HL-60/S4 treated with retinoic acid at 250 ng/mL for 4 days and 3 days (cell line): ENCODE measurements around the gene PUS1.
"Not testable (repeated sequence)": the region's sequence is repeated elsewhere in the genome, so short reads cannot be mapped to it uniquely, and the experiment has no call there.

Experiments used
- in situ Hi-C: fragments of 300-500 bp; cut with MboI; formaldehyde crosslinking; loops from 2 replicates; pipeline ENCODE4 v1.7.0; 2022; ENCODE audit warnings: low sequenced_read_pairs

Gene PUS1

DNA sequence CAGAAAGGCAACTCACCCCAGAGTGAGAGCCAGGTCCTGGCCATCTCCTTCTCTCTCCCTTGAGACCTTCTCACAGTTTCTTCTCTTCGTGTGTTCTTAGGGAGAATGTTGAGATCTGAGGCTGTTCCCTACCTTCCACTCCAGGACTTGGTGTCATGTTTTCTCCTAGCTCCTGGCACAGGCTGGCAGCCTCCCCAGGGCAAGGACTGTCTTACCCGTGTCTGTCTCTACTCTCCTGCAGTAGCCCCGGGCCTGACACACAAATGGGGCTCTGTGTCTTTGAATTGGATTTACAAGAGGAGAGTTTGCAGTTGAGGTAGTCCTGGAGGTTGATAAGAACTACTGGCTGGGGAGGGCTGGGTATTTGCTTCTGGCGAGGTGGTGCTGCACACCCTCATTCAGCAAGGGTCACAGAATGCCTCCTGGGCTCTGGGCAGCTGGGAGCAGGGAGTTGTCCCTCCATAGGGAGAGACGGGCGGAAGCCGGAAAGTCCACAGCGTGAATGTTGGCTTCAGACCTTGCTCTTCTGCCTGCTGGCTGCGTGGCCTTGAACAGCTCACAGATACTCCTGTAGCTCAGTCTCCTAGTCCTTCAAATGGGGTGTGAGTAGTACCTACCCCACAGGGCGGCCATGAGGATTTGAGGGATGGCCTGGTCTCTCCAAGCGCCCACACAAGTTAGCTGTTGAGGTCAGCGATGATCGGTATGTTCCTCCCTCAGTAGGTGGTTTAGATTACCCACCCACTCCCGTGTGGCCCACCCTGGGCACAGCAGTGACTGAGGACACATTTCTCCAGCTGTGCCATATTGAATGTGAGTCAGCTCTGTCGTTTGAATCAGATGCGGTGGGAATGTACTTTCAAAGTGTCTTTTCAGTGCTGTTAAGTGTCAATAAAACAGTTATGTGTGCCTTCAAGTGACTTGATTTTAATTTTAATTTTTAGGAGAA, 30.8 kb downstream of the PUS1 start:
- in situ Hi-C loops: no loop called here

DNA sequence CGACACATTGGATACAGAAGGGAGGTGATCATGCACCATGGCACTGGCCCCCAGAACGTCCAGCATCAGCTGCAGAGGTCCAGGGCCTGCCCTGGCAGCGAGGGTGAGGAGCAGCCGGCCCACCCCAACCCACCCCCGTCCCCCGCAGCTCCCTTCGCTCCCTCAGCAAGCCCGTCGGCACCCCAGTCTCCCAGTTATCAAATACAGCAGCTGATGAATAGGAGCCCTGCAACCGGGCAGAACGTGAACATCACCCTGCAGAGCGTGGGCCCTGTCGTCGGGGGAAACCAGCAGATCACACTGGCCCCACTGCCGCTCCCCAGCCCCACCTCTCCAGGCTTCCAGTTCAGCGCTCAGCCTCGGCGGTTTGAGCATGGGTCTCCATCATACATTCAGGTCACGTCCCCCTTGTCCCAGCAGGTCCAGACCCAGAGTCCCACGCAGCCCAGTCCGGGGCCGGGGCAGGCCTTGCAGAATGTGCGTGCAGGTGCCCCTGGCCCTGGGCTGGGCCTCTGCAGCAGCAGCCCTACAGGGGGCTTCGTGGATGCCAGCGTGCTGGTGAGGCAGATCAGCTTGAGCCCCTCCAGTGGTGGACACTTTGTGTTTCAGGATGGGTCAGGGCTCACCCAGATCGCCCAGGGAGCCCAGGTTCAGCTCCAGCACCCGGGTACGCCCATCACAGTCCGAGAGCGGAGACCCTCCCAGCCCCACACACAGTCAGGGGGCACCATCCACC, 31.7 kb downstream of the PUS1 start:
- in situ Hi-C loops: not testable (repeated sequence)

DNA sequence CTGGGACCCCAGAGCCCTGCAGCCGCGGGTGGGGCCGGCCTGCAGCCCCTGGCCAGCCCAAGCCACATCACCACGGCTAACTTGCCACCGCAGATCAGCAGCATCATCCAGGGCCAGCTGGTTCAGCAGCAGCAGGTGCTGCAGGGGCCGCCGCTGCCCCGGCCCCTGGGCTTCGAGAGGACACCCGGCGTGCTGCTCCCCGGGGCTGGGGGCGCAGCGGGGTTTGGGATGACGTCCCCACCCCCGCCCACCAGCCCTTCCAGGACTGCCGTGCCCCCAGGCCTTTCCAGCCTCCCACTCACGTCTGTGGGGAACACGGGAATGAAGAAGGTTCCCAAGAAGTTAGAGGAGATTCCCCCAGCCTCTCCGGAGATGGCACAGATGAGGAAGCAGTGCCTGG, 32.3 kb downstream of the PUS1 start:
- in situ Hi-C loops: not testable (repeated sequence)

DNA sequence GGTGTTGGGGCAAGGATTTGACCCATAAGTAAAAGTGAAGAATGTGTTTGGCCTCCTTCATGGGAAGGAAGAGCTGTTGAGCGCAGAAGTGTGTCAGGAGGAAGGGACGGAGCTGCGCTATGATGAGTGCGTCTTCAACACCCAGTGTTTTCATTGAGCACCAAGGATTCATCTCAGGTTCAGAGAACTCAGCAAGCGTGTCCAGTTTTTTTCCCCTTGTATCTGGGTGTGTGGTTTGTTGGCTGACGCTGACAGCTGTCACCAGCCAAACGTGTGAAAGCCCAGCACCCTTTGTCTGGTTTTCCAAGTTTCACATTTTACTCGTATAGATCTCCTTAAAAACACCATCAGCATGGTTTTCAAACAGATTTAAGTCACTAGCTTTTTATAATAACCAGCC, 33.0 kb downstream of the PUS1 start:
- in situ Hi-C loops: no loop called here

DNA sequence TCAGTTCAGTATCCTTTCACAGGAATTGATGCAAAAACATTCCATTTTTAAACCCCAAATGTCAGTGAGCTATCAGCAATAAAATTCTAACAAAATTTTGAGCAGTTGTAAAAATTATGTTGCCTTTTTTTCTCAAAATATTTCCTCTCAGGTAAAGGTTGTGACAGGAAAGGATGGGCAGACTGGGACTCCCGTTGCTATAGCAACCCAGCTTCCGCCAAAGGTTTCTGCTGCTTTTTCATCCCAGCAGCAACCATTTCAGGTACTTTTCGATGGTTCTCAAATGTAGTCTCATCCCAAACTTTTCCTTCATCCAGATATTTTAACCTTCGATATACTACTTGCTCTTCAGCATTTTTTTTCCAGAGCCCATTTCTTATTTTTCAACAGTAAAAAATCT, 34.3 kb downstream of the PUS1 start:
- in situ Hi-C loops: no loop called here

DNA sequence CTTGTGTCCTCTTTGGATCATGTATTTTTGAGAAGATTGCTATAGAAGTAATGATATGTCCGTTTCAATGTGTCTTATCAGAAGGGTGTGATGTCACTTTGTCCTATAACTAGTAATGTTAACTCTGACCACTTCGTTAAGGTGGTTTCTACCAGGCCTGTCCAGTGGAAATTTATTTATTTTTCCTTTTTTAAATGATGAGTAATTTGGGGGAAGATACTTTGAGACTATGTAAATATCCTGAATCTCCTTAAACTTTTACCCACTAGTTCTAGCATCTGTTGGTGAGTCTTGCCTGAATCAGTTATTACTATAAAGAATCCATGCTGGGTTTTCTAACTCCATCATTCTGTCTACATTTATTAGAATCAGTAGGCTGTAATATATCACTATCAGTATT, 36.0 kb downstream of the PUS1 start:
- in situ Hi-C loops: no loop called here

DNA sequence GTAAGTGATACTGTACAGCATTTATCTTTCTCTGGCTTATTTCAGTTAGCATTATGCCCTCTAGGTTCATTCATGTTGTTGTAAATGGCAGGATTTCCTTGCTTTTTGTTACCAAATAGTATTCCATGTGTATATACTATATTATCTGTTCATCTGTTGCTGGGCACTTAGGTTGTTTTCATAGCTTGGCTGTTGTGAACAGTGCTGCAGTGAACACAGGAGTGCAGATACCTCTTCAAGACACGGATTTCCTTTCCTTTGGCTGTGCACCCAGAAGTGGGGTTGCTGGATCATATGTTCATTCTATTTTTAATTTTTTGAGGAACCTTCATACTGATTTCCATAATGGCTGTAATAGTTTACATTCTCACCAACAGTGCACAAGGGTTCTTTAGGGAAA, 42.1 kb downstream of the PUS1 start:
- in situ Hi-C loops: no loop called here

DNA sequence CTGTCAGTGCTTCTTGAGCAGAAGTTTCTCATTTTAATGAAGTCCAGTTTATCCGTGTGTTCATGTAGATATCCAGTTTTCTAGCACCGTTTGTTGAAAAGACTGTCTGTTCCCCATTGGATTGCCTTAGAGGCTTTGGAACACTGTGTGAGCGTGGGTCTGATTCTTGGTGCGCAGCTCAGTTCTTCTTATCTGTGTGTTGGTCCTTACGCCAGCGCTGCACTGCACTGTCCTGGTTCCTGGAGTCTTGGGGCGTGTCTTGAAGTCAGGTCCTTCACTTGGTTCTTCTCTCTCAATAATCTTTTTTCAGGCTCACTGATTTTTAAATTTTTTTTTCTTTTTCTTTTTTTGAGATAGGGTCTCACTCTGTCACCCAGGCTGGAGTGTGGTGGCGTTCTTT, 46.2 kb downstream of the PUS1 start:
- in situ Hi-C loops: no loop called here

DNA sequence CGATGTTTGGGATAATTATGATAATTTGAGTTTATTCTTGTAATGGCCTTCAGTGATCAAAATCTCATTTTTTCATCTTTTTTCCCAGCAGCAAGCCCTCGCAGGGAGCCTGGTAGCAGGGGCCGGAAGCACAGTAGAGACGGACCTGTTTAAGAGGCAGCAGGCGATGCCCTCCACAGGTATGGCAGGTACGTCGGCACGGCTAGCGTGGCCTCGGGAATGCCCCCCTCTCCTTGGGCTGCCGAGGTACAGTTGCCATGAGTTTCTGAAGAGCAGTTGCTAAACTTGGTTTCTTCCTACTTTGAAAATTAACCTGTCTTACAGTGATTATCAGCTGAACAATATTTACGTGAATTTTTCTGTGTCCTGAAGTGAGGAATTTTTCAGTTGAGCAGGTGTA, 50.5 kb downstream of the PUS1 start:
- in situ Hi-C loops: no loop called here

DNA sequence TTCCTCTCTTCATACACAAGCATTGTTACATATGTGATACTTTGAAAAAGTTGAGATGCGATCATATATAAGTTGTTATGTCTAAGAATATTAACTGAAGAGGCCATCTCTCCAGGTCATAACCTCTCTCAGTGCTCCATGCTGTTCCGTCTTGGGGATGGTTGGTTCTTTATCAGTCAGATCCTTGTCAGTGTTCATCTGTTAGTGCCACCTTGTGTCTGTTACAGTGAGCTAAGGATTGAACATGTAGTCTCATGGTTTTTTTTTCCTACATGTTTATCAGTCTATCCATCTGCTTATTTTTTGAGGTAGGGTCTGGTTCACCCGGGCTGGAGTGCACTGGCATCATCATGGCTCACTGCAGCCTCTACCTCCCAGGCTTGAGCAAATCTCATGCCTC, 51.2 kb downstream of the PUS1 start:
- in situ Hi-C loops: no loop called here

DNA sequence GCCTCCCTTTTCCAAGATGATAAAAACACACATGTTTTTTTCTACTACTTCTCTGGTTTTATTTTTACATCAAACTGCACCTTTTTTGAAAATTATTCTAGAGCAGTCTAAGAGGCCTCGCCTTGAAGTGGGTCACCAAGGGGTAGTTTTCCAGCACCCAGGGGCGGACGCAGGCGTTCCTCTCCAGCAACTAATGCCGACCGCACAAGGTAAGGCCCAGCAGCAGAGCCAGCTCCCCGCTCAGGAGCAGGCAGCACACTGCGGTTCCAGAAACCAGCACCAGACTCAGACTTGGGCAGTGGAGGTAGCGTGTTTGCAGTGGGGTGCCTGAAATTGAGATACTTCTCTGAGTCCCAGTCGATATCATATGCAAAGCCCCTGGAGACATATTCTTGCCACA, 52.3 kb downstream of the PUS1 start:
- in situ Hi-C loops: no loop called here

DNA sequence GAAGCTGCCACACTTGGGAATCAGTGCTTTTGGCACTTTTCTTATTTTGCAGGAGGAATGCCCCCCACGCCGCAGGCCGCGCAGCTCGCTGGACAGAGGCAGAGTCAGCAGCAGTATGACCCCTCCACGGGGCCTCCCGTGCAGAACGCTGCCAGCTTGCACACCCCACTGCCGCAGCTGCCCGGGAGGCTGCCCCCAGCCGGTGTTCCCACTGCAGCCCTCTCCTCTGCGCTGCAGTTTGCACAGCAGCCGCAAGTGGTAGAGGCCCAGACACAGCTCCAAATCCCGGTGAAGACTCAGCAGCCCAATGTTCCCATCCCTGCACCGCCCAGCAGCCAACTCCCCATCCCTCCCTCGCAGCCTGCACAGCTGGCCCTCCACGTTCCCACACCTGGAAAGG, 53.0 kb downstream of the PUS1 start:
- in situ Hi-C loops: no loop called here

DNA sequence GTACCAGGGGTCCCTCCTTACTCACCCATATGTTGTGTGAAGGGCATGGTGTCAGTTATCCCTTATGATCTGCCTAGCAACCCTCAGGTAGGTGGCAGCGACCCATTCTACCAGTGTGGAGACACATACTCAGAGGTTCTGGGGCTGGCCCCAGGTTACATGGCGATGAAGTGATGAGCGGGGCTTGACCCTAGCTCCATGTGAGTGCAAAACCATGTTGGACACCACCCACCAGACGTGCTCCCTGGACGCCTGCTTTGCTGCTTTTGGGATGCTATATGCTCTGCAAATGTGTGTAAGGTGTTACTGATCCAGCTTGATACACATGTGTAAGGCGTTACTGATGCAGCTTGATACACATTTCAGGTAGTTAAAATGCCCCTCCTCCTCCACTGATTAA, 54.0 kb downstream of the PUS1 start:
- in situ Hi-C loops: no loop called here

DNA sequence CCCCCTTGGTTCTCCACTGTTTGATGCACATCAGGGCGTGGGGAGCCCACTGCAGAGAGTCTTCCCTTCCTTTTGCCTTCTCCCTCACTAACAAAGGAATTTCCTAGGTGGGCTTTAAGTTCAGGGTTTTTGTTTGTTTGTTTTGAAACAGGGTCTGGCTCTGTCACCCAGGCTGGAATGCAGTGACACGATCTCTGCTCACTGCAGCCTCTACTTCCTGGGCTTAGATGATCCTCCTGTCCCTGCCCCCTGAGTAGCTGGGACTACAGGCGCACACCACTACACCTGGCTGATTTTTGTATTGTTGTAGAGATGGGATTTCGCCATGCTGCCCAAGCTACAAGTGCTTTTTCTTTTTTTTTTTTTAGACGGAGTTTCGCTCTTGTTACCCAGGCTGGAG, 54.5 kb downstream of the PUS1 start:
- in situ Hi-C loops: no loop called here

DNA sequence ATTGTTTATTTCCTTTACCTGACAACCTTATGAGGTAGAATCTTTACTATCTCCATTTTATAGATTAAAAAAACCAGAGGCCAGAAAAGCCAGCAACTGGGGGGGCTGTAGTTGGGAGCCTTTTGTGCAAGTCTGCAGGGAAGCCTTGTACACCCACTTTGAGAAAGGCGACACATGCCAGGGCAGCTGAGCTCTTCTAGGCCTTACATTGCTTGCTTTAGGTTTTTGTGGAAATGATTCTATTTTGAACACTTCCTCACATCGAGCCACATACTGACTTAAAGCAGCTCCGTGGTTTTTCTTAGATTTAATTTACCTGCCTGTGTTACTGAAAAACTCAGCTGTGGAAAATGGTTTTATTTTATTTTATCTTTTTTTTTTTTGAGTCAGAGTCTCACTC, 55.3 kb downstream of the PUS1 start:
- in situ Hi-C loops: no loop called here

DNA sequence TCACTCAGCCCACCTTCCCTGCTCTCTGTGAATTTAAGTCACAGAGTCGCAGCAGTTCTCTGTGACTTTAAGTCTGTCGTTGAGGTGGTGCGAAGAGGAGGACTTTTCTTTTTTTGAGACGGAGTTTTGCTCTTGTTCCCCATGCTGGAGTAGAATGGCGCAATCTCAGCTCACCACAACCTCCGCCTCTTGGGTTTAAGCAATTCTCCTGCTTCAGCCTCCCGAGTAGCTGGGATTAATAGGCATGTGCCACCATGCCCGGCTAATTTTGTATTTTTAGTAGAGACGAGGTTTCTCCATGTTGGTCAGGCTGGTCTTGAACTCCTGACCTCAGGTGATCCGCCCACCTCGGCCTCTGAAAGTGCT, 56.4 kb downstream of the PUS1 start:
- in situ Hi-C loops: not testable (repeated sequence)

DNA sequence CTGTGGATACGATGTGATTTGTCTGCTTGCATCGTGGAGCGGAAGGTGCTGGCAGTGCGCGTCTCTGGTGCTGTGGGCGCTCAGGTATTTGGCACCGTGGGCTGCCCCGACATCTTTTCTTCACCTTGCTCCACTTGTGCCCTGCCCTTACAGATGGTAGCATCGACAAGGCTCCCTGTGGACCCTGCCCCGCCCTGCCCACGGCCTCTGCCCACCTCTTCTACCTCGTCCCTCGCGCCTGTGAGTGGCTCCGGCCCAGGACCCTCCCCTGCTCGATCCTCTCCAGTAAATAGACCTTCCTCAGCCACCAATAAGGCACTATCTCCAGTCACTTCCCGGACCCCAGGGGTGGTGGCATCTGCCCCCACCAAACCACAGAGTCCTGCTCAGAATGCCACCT, 57.3 kb downstream of the PUS1 start:
- in situ Hi-C loops: no loop called here

DNA sequence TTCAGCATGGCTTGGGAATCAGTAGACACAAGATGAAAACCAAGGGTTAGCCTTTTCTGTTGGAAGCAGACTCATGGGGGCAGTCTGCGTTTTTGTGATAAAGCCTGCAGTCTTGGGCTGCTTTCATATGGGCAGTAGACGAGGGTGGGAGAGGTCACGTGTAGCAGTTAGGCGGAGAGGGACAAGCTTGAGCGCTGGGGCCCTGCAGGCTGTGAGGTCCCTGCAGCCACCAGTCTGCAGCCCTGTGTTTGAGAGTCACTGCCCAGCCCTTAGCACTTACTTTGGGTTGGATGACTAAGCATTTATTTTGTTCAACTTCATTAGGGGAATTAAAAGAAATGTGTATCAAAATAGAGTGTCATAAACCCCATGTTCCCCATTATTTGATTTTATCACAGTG, 57.8 kb downstream of the PUS1 start:
- in situ Hi-C loops: no loop called here

DNA sequence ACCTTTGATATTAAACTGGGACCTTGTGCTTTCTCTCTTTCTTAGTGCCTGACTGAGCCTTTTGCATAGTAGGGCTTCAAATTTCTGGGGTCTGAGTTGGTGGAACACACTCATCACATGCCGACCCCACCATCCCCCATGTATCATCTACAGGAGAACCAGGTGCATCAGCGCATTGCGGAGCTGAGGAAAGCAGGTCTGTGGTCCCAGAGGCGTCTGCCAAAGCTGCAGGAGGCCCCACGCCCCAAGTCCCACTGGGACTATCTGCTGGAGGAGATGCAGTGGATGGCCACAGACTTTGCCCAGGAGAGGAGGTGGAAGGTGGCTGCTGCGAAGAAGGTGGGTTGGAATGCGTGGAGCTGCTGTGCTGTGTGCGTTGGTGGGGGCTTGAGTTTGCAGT, 58.5 kb downstream of the PUS1 start:
- in situ Hi-C loops: no loop called here

DNA sequence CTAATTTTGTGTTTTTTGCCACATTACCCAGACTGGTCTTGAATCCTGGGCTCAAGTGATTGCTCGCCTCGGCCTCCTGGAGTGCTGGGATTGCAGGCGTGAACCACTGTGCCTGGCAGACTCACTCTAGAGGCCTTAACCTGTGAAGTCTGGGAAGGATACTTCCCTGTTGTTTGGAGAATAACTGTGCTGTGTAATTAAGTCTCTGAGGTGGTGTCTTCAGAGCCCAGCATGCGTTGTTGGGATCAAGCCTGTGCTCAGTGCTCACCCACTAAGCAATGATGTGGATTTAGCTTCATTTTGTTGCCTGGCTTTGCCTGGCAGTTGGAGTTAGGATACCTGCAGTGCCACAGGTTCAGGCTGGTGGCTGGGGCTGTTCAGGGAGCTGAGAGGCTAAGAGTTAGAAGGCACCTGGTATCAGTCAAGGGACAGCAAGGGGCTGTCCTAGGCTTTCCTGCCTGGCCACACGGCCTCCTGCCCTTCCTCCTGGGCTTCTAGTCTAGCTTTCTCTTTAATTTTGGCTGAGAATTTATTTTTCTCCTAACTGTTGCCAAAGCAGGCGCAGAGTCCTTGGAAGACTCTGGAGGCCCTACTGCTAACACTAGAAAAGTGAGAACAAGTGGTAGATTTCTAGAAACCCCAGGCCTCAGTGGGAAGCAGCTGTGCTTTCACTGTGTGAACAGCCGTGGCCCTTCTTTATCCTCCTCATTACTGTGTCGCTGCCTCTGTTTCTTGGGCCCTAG, 59.1 kb downstream of the PUS1 start:
- in situ Hi-C loops: no loop called here

DNA sequence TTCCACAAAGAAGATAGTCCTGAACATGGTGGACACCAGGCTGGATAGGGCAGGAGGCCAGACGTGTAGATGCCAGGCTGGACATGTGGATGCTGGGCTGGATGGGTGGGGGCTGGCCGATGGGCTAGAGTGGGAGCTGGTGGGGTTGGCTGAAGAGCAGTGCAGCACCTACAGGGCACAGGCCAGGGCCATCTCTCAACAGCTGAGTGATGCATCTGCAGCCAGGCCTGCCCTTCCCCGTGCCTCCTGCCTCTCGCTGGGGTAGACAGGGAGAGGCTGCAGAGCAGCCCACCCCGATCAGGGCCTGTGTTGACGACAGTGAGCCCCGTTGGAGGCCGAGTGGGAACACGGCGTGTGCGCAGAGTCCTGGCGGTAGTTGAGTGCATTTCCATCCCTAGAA, 59.9 kb downstream of the PUS1 start:
- in situ Hi-C loops: no loop called here
